HG02610 (cell line): ENCODE results near the gene ADD2.
A peak's percentile ranks its signal among the peaks of the same experiment; 100 is the strongest.

Experiments used
- ATAC-seq: cut with Tn5 transposase; IDR thresholded peaks from one replicate; pipeline ENCODE4 v1.9.1; 2021; ENCODE audit warnings: mild to moderate bottlenecking, moderate library complexity; ENCODE audit not compliant: unreplicated experiment

Gene ADD2

DNA sequence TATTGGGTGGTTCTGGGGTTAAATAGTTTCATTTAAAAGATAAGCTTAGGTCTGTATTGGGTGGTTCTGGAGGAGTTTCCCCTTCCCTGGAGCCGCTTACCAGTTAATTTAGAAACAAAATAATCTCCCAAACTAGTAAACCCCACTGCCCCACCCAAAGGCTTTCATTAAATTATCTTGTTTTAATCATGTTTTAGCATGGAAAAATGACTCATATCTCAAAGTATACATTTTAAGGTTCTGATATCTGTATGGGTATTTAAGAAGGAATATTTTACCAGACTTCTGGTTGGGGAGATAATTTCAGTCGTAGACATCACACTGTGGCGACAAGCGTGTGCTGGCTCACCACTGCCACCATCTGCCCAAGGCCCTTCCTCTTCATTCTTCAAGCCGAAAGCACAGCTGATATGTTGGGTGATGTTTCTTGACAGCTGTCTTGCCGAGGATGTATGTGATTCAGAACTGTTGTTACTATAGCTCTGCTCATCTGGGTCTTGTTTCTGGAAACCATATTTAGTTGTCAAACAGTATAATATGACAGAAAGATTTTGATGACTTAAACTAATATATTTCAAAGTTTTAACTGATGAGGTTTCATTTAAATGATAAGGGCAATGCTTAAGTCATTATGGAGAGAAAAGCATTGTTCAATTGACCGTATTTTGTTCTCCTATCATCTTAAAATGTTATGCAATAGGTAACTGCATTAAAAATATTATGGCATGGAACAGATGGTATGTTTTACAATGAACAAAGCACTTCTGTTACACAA is 17.3 kb upstream of the ADD2 start:
- no peak for ATAC-seq

DNA sequence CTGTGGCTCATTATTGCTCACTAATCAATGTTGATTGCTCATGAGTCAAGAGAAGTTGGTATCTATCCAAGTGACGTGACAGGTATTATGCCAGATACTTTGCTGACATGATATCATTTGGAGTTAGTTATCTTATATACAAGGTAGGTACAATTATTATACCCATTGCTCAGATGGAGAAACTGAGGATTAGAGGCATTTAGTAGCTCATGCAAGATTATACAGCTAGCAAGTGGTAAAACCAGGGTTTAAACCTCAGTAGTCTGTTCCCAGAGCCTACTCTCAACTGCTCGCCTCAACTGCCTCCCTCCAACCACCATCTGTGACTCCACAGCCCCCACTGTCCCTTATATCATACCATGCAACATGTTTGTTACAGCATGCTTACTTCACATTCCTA is 16.3 kb upstream of the ADD2 start:
- ATAC-seq: no peak

DNA sequence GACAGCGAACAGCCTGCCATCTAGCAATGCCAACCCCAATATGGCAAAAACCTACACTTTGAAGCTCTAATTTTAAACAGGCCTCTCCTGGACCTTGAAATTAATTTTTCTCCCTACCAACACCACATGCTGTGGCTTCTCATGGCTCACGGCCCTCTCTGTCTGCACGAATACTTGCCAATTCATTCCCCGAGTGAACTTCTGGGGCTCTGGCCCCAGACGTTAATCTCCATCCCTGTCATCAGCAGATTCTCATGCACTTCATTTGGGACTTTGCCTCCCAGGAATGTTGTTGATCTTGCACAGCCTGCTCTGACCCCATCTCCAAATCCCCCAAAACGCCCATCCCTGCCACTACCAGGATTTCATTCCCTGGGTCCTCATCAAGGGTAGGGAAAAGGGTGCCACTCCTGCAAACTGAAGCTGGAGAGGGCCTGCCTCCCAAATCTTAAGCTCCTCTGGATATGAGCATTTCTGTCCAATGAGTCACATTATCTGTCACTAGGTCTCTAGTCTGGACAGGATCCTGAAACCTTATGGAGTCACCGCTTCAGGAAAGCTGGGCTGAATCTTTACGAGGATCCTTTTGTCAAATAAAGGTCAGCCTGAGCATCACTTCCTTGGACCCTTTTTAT is 12.0 kb upstream of the ADD2 start:
- no peak for ATAC-seq

DNA sequence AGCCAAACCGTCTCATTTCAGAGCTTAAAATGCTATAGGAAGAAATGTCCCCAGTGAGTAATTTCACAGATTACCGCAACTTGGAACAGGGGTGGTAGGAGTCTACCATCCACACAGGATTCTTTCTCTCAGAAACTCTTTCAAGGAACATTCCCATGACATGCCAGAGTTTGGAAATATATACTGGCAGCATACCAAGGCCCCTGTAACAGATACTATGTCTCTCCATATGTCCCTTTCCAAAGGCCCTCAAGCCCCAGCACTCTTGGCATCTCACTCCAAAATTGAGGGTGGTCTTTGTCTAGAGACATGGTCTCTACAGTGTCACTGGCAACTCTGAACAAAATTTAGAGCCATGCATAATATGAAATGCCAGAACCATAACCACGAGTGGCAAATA is 11.5 kb upstream of the ADD2 start:
- no peak for ATAC-seq

DNA sequence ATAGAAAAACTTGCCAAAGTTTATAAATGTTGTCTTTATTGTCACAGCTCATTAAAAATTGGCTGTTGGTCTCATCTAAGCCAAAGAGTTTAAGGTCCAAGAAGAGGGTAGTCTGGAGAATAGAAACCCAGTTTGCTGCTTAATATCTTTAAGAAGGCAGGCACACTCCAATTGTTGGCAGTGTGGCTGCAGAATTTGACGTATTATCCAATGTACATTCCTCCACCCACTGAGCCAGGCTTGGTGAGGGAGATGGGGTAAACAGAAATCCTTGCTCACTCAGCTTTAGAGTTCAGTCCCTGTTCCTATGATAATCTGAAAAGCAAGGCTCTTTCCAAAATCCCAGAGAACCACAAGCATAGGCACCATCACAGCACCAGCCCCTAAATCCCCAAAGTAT is 10.7 kb upstream of the ADD2 start:
- ATAC-seq: no peak

DNA sequence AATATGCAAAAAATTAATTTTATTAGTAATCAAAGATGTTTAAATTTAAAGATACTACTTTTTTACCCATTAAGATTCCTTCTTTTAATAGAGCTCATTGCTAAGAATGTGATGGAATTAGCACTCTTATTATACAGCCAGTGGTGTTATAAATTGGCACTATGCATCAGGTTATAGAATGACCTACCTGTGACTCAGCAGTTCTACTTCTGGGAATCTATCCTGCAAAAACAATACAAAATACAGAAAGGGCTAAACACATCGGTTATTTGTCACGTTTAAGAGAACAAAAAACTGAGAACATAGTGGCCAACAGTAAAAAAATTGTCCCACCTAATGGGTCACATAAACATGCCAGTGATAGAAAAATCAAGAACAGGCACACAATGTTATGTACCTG is 9.4 kb upstream of the ADD2 start:
- no peak for ATAC-seq

DNA sequence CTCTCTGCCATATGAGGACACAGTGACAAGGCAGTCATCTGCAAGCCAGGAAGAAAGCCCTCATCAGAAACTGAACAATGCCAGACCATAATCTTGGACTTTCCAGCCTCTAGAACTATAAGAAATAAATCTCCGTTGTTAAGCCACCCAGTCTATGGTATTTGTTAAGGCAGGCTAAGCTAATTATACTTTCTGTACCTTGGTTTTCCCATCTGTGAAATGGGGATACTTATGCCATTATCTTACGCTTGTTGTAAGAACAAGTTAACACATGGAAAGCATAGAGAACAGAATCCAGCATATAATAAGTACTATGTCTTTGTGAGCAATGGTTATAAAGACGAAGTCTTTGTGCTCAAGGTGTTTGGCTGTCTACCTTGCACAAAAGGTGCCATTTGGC is 8.3 kb upstream of the ADD2 start:
- ATAC-seq: no peak

DNA sequence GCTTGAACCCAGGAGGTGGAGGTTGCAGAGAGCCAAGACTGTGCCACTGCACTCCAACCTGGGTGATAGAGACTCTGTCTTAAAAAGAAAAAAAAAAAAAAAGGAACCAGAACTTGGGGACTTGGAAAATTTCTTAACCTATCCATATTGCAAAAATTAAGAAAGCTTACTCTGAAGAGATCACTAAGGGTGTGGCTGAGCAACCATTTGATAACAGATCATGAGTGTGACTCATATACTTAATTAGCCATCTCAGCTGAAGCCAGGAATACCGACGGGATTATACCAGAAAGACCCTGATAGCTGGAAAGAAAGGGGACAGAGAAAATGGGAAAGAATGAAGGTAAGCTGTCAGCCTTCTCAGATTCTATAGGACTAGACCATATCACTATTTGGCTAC is 7.1 kb upstream of the ADD2 start:
- no peak for ATAC-seq

DNA sequence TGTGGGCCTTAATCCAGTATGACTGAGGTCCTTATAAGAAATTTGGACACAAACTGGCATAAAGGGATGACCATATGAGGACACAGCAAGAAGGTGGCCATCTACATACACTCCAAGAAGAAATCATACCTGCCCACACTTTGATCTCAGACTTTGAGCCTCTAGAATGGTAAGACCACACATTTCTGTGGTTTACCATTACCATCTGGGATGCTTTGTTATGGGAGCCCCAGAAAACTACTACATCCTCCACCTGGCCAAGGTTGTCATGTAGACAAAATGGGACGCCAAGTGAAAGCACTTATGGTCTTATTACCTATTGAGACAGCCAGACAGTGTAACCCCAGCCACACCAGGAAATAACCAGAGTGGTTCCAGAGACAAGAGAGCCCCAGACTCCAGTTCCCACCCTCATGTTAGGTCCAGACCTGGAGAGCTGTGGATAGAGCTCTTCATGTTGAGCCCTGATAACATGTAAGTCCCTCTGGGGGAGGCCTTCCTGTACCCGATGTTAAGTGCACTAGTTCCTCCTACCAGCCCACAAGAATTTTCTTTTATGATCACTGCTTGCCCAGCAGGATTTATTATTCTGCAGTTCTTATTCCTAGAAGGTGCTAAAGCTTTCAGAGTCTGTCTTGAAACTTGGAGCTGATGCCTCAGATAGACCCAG is 4.6 kb upstream of the ADD2 start:
- ATAC-seq: no peak

DNA sequence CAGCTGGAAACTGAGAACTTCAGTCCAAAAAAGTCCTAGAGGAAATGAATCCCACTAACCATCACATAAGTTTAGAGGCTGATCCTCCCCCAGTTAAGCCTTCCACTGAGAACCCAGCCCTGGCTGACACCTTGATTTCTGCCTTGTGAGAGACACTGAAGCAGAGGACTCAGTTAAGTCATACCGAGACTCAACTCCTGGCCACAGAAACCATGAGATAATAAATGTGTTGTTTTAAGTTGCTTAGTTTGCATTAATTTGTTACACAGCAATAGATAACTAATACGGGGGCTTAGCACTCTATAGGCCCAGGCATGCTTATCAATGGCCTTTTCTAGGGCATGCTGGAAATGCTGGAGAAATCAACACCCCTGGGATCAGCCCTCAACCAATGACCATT is 3.4 kb upstream of the ADD2 start:
- ATAC-seq: peak; percentile 69

DNA sequence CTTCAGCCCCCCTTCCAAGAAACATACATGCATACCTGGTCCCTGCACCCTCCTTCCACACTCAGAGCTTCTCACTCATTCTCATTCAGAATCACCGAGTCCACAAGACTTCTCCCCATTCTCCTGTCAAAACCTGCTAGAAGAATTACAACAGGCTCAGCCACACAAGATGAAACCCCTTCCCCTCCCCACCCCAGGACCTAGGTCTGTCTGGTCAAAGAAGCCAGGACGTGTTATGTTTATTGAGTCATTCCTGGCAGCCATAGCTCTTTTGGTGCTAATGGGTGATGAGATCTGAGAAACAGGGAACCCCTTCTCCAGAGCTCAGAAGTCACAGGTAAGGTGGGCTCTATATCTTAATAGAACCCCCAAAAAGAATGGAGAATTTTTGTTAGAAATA is 1.4 kb upstream of the ADD2 start:
- no peak for ATAC-seq

DNA sequence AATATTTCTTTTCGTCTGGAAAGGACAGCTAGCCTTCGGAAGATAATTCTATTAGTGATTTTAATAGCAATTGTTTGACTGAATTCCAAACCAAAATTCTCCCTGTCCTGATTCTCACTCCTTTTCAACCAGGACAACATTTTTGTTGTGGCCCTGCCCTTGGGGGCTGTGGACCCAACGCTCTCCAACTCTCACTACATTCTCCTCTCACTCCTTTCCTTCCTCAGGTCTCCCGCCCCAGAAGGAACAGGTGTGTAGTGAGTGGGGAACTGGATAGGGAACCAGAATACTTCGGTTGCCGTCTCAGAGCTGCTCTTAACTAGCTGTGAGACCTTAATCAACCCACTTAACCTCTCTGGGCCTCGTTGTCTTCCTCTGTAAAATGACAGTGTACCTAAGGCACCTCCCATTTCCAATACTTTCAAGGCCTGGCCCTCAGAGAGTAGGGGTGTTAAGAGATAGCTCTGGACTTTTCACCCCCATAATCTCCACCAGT is 638 bp upstream of the ADD2 start:
- ATAC-seq: no peak

DNA sequence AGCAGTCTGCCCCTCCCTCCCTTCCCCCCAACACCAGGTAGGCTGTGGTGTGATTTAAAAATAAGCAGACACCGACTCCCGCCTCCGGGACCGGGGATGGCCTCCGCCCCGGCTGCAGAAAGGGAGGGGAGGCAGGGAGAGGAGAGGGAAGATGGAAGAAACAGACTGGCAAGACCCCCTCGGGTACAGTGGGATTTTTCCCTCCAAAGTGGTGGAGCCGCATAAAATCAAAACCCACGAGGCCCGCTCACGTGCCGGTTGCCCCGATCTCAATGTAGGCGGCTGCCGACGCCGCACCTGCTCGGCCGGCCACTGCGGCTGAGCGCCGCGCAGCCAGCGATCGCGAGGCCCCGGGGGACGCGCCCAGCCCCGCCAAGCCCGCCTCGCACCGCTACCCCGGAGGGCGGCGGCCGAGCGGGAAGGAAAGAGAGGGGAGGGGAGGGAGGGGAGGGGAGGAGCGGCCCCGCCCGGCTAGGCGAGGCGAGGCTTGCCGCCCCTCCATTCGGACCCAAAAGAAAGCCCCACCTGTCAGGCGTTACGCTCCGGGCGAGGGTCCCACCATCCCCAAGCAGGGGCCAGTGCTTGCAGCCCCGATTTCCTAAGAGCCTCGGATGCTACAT is 811 bp downstream of the ADD2 start:
- no peak for ATAC-seq

DNA sequence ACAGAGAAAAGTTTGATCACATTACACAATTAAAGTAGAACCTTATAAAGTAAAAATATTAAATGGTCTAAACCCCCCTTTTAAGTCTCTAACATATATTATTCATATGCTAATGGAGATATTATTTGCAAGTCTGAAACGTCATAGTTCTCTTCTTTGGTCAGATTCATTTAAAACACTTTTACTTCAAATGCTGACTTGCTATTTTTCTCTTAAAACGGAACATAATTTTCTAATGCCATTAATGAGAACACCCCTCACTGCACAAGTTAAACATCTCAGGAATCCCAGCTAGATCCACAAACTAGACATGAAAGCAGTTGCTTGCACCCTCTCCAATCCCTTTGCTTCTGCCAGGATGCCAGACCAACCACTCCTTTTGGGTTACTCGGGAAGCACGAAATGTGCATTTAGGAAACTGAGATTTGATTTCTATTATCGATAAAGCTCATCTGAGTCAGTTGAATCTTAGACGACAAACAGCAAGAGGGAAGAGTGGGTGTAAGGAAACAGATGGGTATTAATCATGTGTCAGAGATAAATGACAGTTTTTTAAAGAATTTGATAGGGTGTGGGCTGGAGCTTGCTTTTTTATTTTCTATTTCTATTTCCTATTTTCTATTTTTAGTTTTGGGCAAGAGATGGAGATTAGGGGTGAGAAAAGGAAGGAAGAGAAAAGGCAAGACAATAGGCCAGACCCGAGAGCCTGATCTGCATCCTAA is 1.5 kb downstream of the ADD2 start:
- ATAC-seq: no peak

DNA sequence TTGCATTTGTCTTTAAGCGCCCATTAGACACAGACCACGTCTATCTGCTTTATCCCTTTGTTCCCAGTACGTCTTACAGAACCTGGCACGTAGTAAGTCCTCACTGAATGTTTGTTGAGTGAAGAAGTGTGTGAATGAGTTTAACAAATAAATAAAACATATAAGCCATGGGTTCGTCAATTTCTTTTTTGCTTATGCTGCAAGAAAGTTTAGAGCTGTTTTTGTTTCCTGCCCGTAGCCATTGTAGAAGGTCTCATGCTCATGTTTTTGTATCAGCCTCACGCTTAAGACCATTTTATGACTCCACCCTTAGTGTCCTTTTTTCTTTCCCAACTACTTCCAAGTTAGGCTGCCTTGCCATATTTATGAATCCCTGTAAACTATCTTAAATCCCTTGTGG is 2.5 kb downstream of the ADD2 start:
- ATAC-seq: no peak

DNA sequence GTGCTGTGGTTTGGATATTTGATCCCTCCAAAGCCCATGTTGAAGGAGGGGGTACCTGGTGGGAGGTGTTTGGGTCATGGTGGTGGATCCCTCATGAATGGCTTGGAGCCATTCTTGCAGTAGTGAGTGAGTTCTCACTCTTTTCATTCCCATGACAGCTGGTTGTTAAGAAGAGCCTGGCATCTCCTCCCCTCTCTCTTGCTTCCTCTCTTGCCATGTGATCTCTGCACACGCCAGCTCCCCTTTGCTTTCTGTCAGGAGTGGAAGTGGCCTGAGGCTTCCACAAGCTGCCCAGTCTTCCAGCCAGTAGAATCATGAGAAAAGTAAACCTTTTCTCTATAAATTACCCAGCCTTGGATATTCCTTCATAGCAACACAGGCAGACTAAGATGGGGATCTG is 8.6 kb downstream of the ADD2 start:
- ATAC-seq: no peak

DNA sequence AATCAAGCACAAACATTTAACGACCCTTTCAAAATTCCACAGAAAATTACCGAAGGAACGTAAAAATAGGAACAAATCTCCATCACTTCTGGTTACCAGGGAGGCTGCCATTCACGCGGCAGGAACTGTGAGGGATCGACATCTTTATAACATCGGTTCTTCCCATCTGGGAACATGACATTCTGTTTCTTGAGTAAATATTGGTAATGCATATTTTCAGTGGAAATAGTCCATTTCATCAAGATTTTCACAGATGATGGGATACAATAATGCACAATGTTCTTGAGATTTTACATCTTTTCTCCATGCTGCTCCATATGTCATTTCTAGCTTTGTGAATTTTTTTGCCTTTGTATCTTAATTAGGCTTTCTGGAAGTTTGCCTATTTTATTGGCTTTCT is 10.0 kb downstream of the ADD2 start:
- ATAC-seq: no peak

DNA sequence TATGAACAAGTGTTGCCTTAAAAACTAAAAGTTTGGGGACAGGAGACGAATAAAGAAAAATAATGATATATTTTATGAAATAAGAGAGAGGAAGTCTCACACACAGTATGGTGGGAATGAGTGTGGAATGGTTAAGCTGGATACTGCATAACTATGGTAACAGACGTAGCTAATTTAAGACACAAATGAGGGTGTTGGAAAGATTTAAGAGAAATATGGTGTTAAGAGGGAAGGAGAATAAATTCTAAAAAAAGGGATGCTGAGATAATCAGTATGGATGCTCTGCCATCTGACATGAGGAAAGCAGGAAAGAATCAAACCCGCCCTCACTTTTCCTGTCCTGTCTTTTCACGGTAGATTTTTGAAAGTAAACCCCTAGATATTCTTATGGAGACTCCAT is 10.6 kb downstream of the ADD2 start:
- ATAC-seq: no peak

DNA sequence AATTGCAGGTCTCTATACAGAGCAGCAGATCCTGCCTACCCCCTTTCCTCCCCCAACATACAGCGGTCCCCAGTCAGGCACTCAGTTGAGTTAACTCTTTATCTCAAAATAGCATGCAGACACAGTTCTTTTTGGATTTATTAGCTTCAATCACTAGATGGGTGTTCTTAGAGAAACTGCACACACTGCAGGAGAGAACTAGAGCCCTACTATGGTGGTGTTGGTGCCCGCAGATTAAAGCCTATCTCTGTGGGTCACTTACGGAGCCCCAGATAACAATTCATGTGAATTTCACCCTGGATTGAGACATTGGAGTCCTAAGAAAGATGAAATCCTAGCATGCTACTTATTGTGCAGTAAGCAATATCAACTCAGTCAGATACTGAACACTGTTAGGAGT is 11.9 kb downstream of the ADD2 start:
- no peak for ATAC-seq

DNA sequence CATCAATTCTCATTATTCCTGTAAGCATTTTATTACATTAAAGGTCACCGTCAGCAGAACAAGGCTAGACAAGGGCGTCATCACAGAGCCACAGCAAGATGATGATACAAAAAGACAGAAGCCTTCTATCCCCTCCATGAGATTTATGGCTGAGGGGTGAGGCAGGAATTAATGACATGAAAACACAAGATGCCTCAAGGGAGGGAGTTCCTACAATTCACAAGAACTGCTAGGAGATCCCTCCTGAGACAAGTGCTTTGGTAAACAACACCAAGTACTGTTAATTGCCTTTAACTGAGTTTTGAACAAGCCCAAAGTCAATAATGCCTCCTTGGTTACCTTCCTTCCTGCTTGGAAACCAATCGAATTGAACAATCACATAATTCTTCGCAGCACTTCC is 14.1 kb downstream of the ADD2 start:
- ATAC-seq: no peak

DNA sequence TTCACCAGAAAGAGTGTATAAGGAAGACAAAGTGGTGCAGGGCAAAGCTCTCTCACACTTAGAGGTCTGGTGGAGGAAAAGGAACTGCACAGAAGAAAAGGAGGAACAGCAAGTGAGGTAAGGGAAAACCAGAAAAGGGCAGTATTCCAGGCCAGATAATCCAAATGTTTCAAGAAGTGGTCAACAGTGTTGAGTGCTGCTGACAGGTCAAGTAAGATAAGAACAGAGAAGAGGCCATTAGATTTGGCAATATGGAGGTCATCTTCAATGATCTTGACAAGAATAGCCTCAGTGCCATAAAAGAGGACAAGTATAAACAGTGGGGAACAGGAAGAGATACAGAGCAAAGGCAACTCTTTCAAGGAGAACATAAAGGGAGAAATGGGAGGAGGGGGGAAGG is 15.0 kb downstream of the ADD2 start:
- ATAC-seq: no peak
